ENCODE data around the gene CEP135.

DNA sequence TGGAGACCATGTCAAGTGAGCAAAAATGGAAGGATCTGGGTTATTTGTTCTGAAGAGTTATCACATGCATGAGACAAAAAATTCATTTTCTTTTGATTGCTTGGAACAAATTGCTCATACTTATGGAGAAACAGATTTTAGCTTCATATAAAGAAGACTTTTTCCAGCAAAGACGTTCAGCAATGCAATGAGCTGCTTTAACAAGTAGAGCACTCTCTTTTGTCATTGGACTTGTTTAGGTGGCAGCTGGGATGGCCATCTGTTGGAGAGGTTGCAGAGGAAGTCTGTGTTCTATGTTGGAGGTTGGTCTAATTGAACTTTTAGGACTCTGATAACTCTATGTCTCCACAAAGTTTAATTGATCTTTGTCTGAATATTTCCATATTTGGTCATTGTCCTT, 19.9 kb upstream of the CEP135 start:
- TF ChIP-seq, protein P1, sequence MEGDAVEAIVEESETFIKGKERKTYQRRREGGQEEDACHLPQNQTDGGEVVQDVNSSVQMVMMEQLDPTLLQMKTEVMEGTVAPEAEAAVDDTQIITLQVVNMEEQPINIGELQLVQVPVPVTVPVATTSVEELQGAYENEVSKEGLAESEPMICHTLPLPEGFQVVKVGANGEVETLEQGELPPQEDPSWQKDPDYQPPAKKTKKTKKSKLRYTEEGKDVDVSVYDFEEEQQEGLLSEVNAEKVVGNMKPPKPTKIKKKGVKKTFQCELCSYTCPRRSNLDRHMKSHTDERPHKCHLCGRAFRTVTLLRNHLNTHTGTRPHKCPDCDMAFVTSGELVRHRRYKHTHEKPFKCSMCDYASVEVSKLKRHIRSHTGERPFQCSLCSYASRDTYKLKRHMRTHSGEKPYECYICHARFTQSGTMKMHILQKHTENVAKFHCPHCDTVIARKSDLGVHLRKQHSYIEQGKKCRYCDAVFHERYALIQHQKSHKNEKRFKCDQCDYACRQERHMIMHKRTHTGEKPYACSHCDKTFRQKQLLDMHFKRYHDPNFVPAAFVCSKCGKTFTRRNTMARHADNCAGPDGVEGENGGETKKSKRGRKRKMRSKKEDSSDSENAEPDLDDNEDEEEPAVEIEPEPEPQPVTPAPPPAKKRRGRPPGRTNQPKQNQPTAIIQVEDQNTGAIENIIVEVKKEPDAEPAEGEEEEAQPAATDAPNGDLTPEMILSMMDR (conservative IDR thresholded peaks at IDR 0.05; ENCODE audit: low read length): no peak
- TF ChIP-seq EZH2phosphoT487 (IDR thresholded peaks at IDR 0.05; ENCODE audit: borderline replicate concordance, low read depth, low read length): no peak

All from OCI-LY7 (cell line).